Ovary (tissue), 9 donors: ENCODE data around the gene MRPL47. TPM values are rescaled to one million over a fixed set of nuclear protein-coding genes. Genes with fewer than 3 reads are reported as not detected.

ENCODE experiments used
- DNase-seq, 5 donors: peaks; one replicate each; pipeline ENCODE4 v3.0.0-alpha.2; 2019 to 2020
- H3K27ac ChIP-seq, 2 donors: fragments of 200-600 bp; one replicate each; pipeline versions ENCODE4 v1.5.1 to v1.8.0; 2019 to 2022
- H3K27me3 ChIP-seq: fragments of 200-600 bp; one replicate; pipeline ENCODE4 v1.8.0; 2022
- H3K36me3 ChIP-seq: fragments of 200-600 bp; sonication (generic); one replicate; pipeline ENCODE4 v1.5.1; 2019
- H3K4me1 ChIP-seq: one replicate; pipeline ENCODE4 v1.8.1; 2013; ENCODE audit warnings: mild to moderate bottlenecking, moderate library complexity; ENCODE audit not compliant: insufficient read depth
- H3K4me3 ChIP-seq: fragments of 200-600 bp; sonication (generic); one replicate; pipeline ENCODE4 v1.5.1; 2017
- H3K9me3 ChIP-seq, 2 donors: fragments of 200-600 bp in 1 of 2; sonication (generic) in 1 of 2; one replicate each; pipeline versions ENCODE4 v1.5.1 to v1.8.1; 2013 to 2019; ENCODE audit warnings: mild to moderate bottlenecking in 1 of 2, moderate library complexity in 1 of 2
- CTCF ChIP-seq, 3 donors: fragments of 450-650 bp in 2 of 3; fragments of 200-600 bp in 1 of 3; IDR thresholded peaks; one replicate each; pipeline versions ENCODE4 v1.5.1 to v1.8.0; 2016 to 2022; ENCODE audit warnings: antibody characterized with exemption in 3 of 3, mild to moderate bottlenecking in 1 of 3
- EP300 ChIP-seq: sonication (generic); formaldehyde crosslinking; IDR thresholded peaks from one replicate; pipeline ENCODE4 v1.6.1; 2017; ENCODE audit warnings: antibody characterized with exemption
- POLR2A ChIP-seq: fragments of 450-650 bp; IDR thresholded peaks from one replicate; pipeline ENCODE4 v1.6.1; 2017; ENCODE audit warnings: antibody characterized with exemption, mild to moderate bottlenecking, moderate library complexity
- WGBS, 3 donors: extraction: QIAGEN DNeasy Blood & Tissue Kit in 1 of 3; methylation state at CpG; one replicate each; pipeline versions ENCODE4 v1.1.5 to v1.1.7; 2013 to 2017; 5-methylcytosine and 5-hydroxymethylcytosine counted together
- intact Hi-C, 4 donors: fragments of 100-400 bp; cut with DNase I; formaldehyde crosslinking; loops; one replicate each; pipeline versions ENCODE4 v1.11.0 to v1.15.1; 2022 to 2023
- polyA plus RNA-seq, 2 donors: library from polyadenylated mRNA; stranded (reverse); fragments of 200-250 nt in 1 of 2; fragments of 350-450 nt in 1 of 2; fragmentation: Illumina TruSeq in 1 of 2; extraction: RNeasy Lipid Tissue Mini Kit (QIAGEN cat#74804) in 1 of 2; gene quantifications; one replicate each; pipeline ENCODE4 v1.2.3, GENCODE V29; 2013 to 2014
- total RNA-seq, 7 donors: library from RNA; depleted of rRNA in 2 of 7; stranded (reverse); fragments of >200 nt in 2 of 7; fragmentation: NEBNext Ultra II Directional in 3 of 7; extraction: Animal tissue kit (Norgen Biotek cat#: 25700) in 3 of 7; gene quantifications; one replicate each; pipeline versions ENCODE4 v1.1.0 to v1.2.4, GENCODE V29; 2016 to 2023
- donor health status: DM: no; HTN: no; CAD: no; lungs with moderate emphysema.
- donor health status: DM: no; HTN: no; CAD: no.
- donor health status: Bipolar disorder and iron deficiency.
- donor health status: DM: yes; HTN: yes; CAD: no.
- donor health status: DM: no; HTN: no; CAD: no.
- donor health status: DM: yes; HTN: yes; CAD: no.

MRPL47 gene
- total and polyA plus RNA-seq, 9 donors = 13.1 to 30.6 (median 21.8) TPM

GRCh38 chr3:179613807-179614206, 9.4 kb upstream of the MRPL47 start:
- H3K27me3 ChIP-seq = no peaks in the 10 kb centered on the region
- no peaks in the 10 kb centered on the region for H3K36me3 ChIP-seq
- H3K27ac ChIP-seq = no peak overlapping the region
- no peak for TF ChIP-seq POLR2A
- no peak for TF ChIP-seq CTCF (IDR thresholded peaks at IDR 0.05)
- TF ChIP-seq EP300 = no peak
- H3K4me3 ChIP-seq = no peak overlapping the region
- WGBS, 3 donors = 23 to 41% (median 23%) methylated on average over 2 of the region's 2 CpGs
- no peaks in the 10 kb centered on the region for H3K4me1 ChIP-seq
- intact Hi-C loops = no loop called here
- no peak for DNase-seq
- H3K9me3 ChIP-seq = no peaks in the 10 kb centered on the region

- Histone ChIP-seq H3K4me1 (no peaks in the 10 kb centered on the region), H3K27ac (no peak overlapping the region), H3K36me3 (no peaks in the 10 kb centered on the region), H3K9me3 (no peaks in the 10 kb centered on the region), H3K27me3 (no peaks in the 10 kb centered on the region), H3K4me3 (no peak overlapping the region)
- no peak for TF ChIP-seq POLR2A
- TF ChIP-seq CTCF (IDR thresholded peaks at IDR 0.05) = no peak
- TF ChIP-seq EP300 = no peak
- 97 to 98% (median 98%) methylated on average over 4 of the region's 4 CpGs for WGBS, 3 donors
- DNase-seq = no peak
- intact Hi-C loops = no loop called here
Measured at GRCh38 chr3:179610066-179610465, 5.6 kb upstream of the MRPL47 start.

- H3K27ac ChIP-seq = no peak overlapping the region
- H3K4me3 ChIP-seq = no peak overlapping the region
- DNase-seq = no peak
- TF ChIP-seq POLR2A = no peak
- no peak for TF ChIP-seq EP300
- TF ChIP-seq CTCF (IDR thresholded peaks at IDR 0.05) = no peak
- no peaks in the 10 kb centered on the region for H3K36me3 ChIP-seq
- H3K4me1 ChIP-seq = no peaks in the 10 kb centered on the region
- intact Hi-C loops = loop anchor here in 1 of 4 donors (5.0 kb wide), 1 partner anchor 48 kb away; no protein-coding TSS in a partner anchor
- H3K27me3 ChIP-seq = no peaks in the 10 kb centered on the region
- no peaks in the 10 kb centered on the region for H3K9me3 ChIP-seq
- 76 to 84% (median 82%) methylated on average over 6 of the region's 6 CpGs for WGBS, 3 donors
Measured at GRCh38 chr3:179608931-179609720, 4.7 kb upstream of the MRPL47 start.

GRCh38 chr3:179606534-179607085, 2.2 kb upstream of the MRPL47 start:
- Histone ChIP-seq H3K9me3 (no peaks in the 10 kb centered on the region), H3K4me3 (no peak overlapping the region), H3K36me3 (no peaks in the 10 kb centered on the region), H3K4me1 (no peaks in the 10 kb centered on the region), H3K27ac (no peak overlapping the region), H3K27me3 (no peaks in the 10 kb centered on the region)
- intact Hi-C loops = loop anchor here in 1 of 4 donors (5.0 kb wide), 1 partner anchor 51 kb away; no protein-coding TSS in a partner anchor
- WGBS, 3 donors = 88 to 95% (median 92%) methylated on average over 4 of the region's 4 CpGs
- no peak for TF ChIP-seq POLR2A
- TF ChIP-seq CTCF (IDR thresholded peaks at IDR 0.05) = no peak
- no peak for TF ChIP-seq EP300
- DNase-seq = no peak
